IMR-90 (cell line): ENCODE results near the gene ZNF835. TPM values are rescaled to one million over a fixed set of nuclear protein-coding genes. Genes with fewer than 3 reads are reported as not detected.

Experiments used
- ATAC-seq: fragments of 200-7000 bp; cut with Tn5 transposase; 2 replicates; pipeline ENCODE4 v1.9.1; 2020; ENCODE audit warnings: low read depth, mild to moderate bottlenecking, moderate library complexity
- BruUV-seq: library from RNA; stranded (reverse); fragments of 400-500 nt; replicated peaks from 2 replicates; lab custom pipeline; 2021; lab: Mats Ljungman, UMichigan
- CTCF ChIA-PET: fragments of 300-600 bp; formaldehyde crosslinking; extraction: SDS; loops from one replicate; lab custom pipeline; 2021; ENCODE audit warnings: antibody characterized with exemption; lab: Yijun Ruan, JAX
- POLR2A ChIA-PET: fragments of 300-600 bp; sonication (Branson Sonifier 250); formaldehyde crosslinking; loops from one replicate; lab custom pipeline; 2022; ENCODE audit warnings: antibody characterized with exemption; ENCODE audit not compliant: unreplicated experiment; lab: Charles Lee
- DNase-seq: peaks from one replicate; pipeline ENCODE4 v3.0.0; 2013
- H2AFZ ChIP-seq: replicated peaks from 2 replicates; pipeline ENCODE3; 2013; ENCODE audit warnings: low read length, mild to moderate bottlenecking; ENCODE audit not compliant: poor library complexity
- H2AK5ac ChIP-seq: 2 replicates; pipeline ENCODE4 v1.6.1; 2013; ENCODE audit warnings: low read depth, low read length, inconsistent platforms
- H2AK9ac ChIP-seq: replicated peaks from 2 replicates; pipeline ENCODE3; 2013; ENCODE audit warnings: mild to moderate bottlenecking, low read depth, low read length, moderate library complexity; ENCODE audit not compliant: poor library complexity
- H2BK120ac ChIP-seq: 2 replicates; pipeline ENCODE4 v1.6.1; 2013; ENCODE audit warnings: low read depth, low read length, inconsistent platforms
- H2BK15ac ChIP-seq: 3 replicates; pipeline ENCODE4 v1.6.1; 2013; ENCODE audit warnings: low read depth, low read length, inconsistent platforms
- H2BK20ac ChIP-seq: 2 replicates; pipeline ENCODE4 v1.6.1; 2013; ENCODE audit warnings: low read depth, mild to moderate bottlenecking, inconsistent platforms, low read length, moderate library complexity
- H2BK5ac ChIP-seq: 2 replicates; pipeline ENCODE4 v1.6.1; 2013; ENCODE audit warnings: mild to moderate bottlenecking, low read depth, low read length, inconsistent platforms; ENCODE audit not compliant: poor library complexity, severe bottlenecking
- H3K14ac ChIP-seq: replicated peaks from 2 replicates; pipeline ENCODE4 v1.6.1; 2013; ENCODE audit warnings: low read depth, low read length, inconsistent platforms
- H3K18ac ChIP-seq: 2 replicates; pipeline ENCODE4 v1.6.1; 2013; ENCODE audit warnings: low read depth, low read length, control low read depth
- H3K23ac ChIP-seq: 2 replicates; pipeline ENCODE4 v1.6.1; 2013; ENCODE audit warnings: low read depth, low read length, inconsistent platforms
- H3K27ac ChIP-seq: 2 replicates; pipeline ENCODE4 v1.5.1; 2013; ENCODE audit warnings: mild to moderate bottlenecking, control low read depth, low read length; ENCODE audit not compliant: insufficient read depth
- H3K27me3 ChIP-seq: 2 replicates; pipeline ENCODE4 v1.6.1; 2013; ENCODE audit warnings: low read length; ENCODE audit not compliant: control insufficient read depth, insufficient read depth
- H3K36me3 ChIP-seq: 2 replicates; pipeline ENCODE4 v1.6.1; 2013; ENCODE audit warnings: low read length, mixed read lengths; ENCODE audit not compliant: control insufficient read depth, insufficient read depth
- H3K4ac ChIP-seq: 2 replicates; pipeline ENCODE4 v1.6.1; 2013; ENCODE audit warnings: low read depth, low read length, inconsistent platforms
- H3K4me1 ChIP-seq: 2 replicates; pipeline ENCODE4 v1.6.1; 2013; ENCODE audit warnings: low read length, mixed read lengths; ENCODE audit not compliant: control insufficient read depth, insufficient read depth
- H3K4me2 ChIP-seq: 2 replicates; pipeline ENCODE4 v1.6.1; 2013; ENCODE audit warnings: low read depth, mild to moderate bottlenecking, control low read depth, low read length, moderate library complexity
- H3K4me3 ChIP-seq: 2 replicates; pipeline ENCODE4 v1.5.1; 2013; ENCODE audit warnings: low read depth, mild to moderate bottlenecking, control low read depth, low read length, moderate library complexity; ENCODE audit not compliant: insufficient read depth
- H3K56ac ChIP-seq: 2 replicates; pipeline ENCODE4 v1.6.1; 2013; ENCODE audit warnings: low read length, inconsistent platforms; ENCODE audit not compliant: insufficient read depth; ENCODE audit errors: extremely low read depth
- H3K79me1 ChIP-seq, 2 experiments: 2 replicates each; pipeline ENCODE4 v1.6.1; 2013; ENCODE audit warnings: low read length in 2 of 2, inconsistent platforms in 1 of 2, low read depth in 1 of 2
- H3K9ac ChIP-seq: 2 replicates; pipeline ENCODE4 v1.6.1; 2013; ENCODE audit warnings: low read depth, low read length, control low read depth
- H3K9me1 ChIP-seq: 2 replicates; pipeline ENCODE4 v1.6.1; 2013; ENCODE audit warnings: low read length, inconsistent platforms; ENCODE audit not compliant: insufficient read depth
- H3K9me3 ChIP-seq: 2 replicates; pipeline ENCODE4 v1.6.1; 2013; ENCODE audit warnings: low read length; ENCODE audit not compliant: control insufficient read depth, insufficient read depth
- H4K20me1 ChIP-seq: 2 replicates; pipeline ENCODE4 v1.6.1; 2013; ENCODE audit warnings: low read length, inconsistent platforms; ENCODE audit not compliant: insufficient read depth
- H4K5ac ChIP-seq: 2 replicates; pipeline ENCODE4 v1.6.1; 2013; ENCODE audit warnings: mild to moderate bottlenecking, low read depth, low read length, control low read depth
- H4K8ac ChIP-seq, 2 experiments: 2 replicates each; pipeline ENCODE4 v1.6.1; 2013; ENCODE audit warnings: low read depth in 2 of 2, low read length in 2 of 2, control low read depth in 1 of 2, inconsistent platforms in 1 of 2
- H4K91ac ChIP-seq: 2 replicates; pipeline ENCODE4 v1.6.1; 2013; ENCODE audit warnings: low read depth, low read length, inconsistent platforms; ENCODE audit not compliant: insufficient read depth
- USF2 ChIP-seq: fragments of 150-350 bp; IDR thresholded peaks from 2 replicates; pipeline ENCODE4 v1.6.1; 2017; ENCODE audit warnings: mild to moderate bottlenecking, antibody characterized with exemption, low read length, low read depth
- WGBS, 2 experiments: methylation state at CpG; one replicate each; pipeline versions ENCODE4 v1.1.5 to v1.1.7; 2013; ENCODE audit warnings: missing lambda C conversion rate in 2 of 2; ENCODE audit not compliant: insufficient read length in 1 of 2; ENCODE audit errors: extremely low coverage in 2 of 2; 5-methylcytosine and 5-hydroxymethylcytosine counted together
- dilution Hi-C: fragments of 300-500 bp; cut with HindIII; formaldehyde crosslinking; loops from one replicate; pipeline ENCODE4 v1.14.3; 2018; ENCODE audit warnings: low sequenced_read_pairs; ENCODE audit not compliant: unreplicated experiment
- in situ Hi-C: fragments of 300-500 bp; cut with MboI; formaldehyde crosslinking; loops from 3 replicates; pipeline ENCODE4 v1.14.3; 2019; ENCODE audit warnings: low sequenced_read_pairs, inconsistent platforms, mixed read lengths
- intact Hi-C: fragments of 100-400 bp; cut with micrococcal nuclease; formaldehyde crosslinking; loops from 2 replicates; pipeline ENCODE4 v1.10.0; 2022
- polyA plus RNA-seq, 3 experiments: library from polyadenylated mRNA; depleted of rRNA; stranded (reverse); fragments of >200 nt; gene quantifications; 2 replicates each; pipeline ENCODE4 v1.2.3, GENCODE V29; 2012; ENCODE audit warnings: low replicate concordance in 1 of 3
- total RNA-seq: library from RNA; depleted of rRNA; stranded (reverse); fragments of >200 nt; gene quantifications from 2 replicates; pipeline ENCODE4 v1.2.3, GENCODE V29; 2012

Gene ZNF835
- total and polyA plus RNA-seq, 2 of the 4 experiments (the other 2 are of a cell fraction): not detected

- H2BK20ac ChIP-seq: no peak overlapping the region
- BruUV-seq: no TSS peak
These were observed 10.1 kb upstream of the ZNF835 start for GRCh38 chr19:56681702-56682101.

More at GRCh38 chr19:56681702-56682101, 10.1 kb upstream of the ZNF835 start:
- H3K36me3 ChIP-seq: no peaks in the 10 kb centered on the region
- H2AFZ ChIP-seq: no peak overlapping the region
- peaks cover 34% of the 10 kb centered on the region for H3K9me3 ChIP-seq
- DNase-seq (no peak), ATAC-seq (no peak)
- H3K4ac ChIP-seq: no peak overlapping the region
- in situ Hi-C loops: no loop called here
- H3K4me1 ChIP-seq: no peaks in the 10 kb centered on the region
- no peak for TF ChIP-seq USF2
- H3K4me2 ChIP-seq: no peak overlapping the region
- no peak overlapping the region for H2BK15ac ChIP-seq
- no peak overlapping the region for H3K4me3 ChIP-seq
- intact Hi-C loops: no loop called here
- dilution Hi-C loops: no loop called here
- no peak overlapping the region for H3K27ac ChIP-seq
- no peaks in the 10 kb centered on the region for H3K9me1 ChIP-seq
- no peak overlapping the region for H4K91ac ChIP-seq
- no peaks in the 10 kb centered on the region for H3K79me1 ChIP-seq
- WGBS, 2 experiments: no CpG with 5 or more reads among the region's 8 CpGs
- no peak overlapping the region for H4K5ac ChIP-seq
- ChIA-PET CTCF (no interaction called here), POLR2A (no interaction called here)
- H3K18ac ChIP-seq: no peak overlapping the region
- H3K23ac ChIP-seq: no peak overlapping the region
- H2AK5ac ChIP-seq: no peak overlapping the region
- no peak overlapping the region for H4K8ac ChIP-seq
- no peaks in the 10 kb centered on the region for H4K20me1 ChIP-seq
- H2AK9ac ChIP-seq: no peak overlapping the region
- no peak overlapping the region for H3K14ac ChIP-seq
- H2BK5ac ChIP-seq: no peak overlapping the region
- no peak overlapping the region for H3K9ac ChIP-seq
- no peak overlapping the region for H2BK120ac ChIP-seq
- H3K56ac ChIP-seq: no peak overlapping the region
- H3K27me3 ChIP-seq: no peaks in the 10 kb centered on the region
